Mesothelial cell of epicardium (in vitro differentiated cells): ENCODE results near the gene LSM14A. TPM values are rescaled to one million over a fixed set of nuclear protein-coding genes. Genes with fewer than 3 reads are reported as not detected.

Experiments
- DNase-seq, 2 experiments: peaks; one replicate each; pipeline ENCODE4 v3.0.0; 2021; ENCODE audit warnings: low spot score in 2 of 2; ENCODE audit not compliant: unreplicated experiment in 2 of 2
- H3K27ac Mint-ChIP-seq: 2 replicates; pipeline ENCODE4 v1.8.0; 2021; ENCODE audit warnings: mixed read lengths
- H3K27me3 Mint-ChIP-seq: 2 replicates; pipeline ENCODE4 v1.8.0; 2021; ENCODE audit warnings: low read depth, mixed read lengths
- H3K36me3 Mint-ChIP-seq: 2 replicates; pipeline ENCODE4 v1.8.0; 2021; ENCODE audit warnings: mixed read lengths
- H3K4me1 Mint-ChIP-seq: 2 replicates; pipeline ENCODE4 v1.8.0; 2021; ENCODE audit warnings: mixed read lengths
- H3K4me3 Mint-ChIP-seq: 2 replicates; pipeline ENCODE4 v1.8.0; 2021; ENCODE audit warnings: mild to moderate bottlenecking, moderate library complexity, mixed read lengths
- H3K9me3 Mint-ChIP-seq: 2 replicates; pipeline ENCODE4 v1.8.0; 2021; ENCODE audit warnings: mixed read lengths
- total RNA-seq: library from RNA; stranded (reverse); gene quantifications from 3 replicates; pipeline ENCODE4 v1.2.1, GENCODE V29; 2021
- TF ChIP-seq, protein P1 (sequence below): fragments of 200-600 bp; sonication (generic); IDR thresholded peaks from one replicate; pipeline ENCODE4 v1.5.0; 2021; ENCODE audit warnings: antibody characterized with exemption; ENCODE audit not compliant: unreplicated experiment

LSM14A gene
- total RNA-seq, 1 donor from 2014 or later = 153 TPM

- H3K27me3 Mint-ChIP-seq = no peaks in the 10 kb centered on the region
- no peaks in the 10 kb centered on the region for H3K9me3 Mint-ChIP-seq
- DNase-seq = peak; percentile 86 to 93
- peak within 1 kb of the TSS; percentile 87 for H3K4me3 Mint-ChIP-seq
- peak within 1 kb of the TSS; percentile 96 for H3K27ac Mint-ChIP-seq
- peaks cover 27% of the 10 kb centered on the region for H3K4me1 Mint-ChIP-seq
- TF ChIP-seq, protein P1, sequence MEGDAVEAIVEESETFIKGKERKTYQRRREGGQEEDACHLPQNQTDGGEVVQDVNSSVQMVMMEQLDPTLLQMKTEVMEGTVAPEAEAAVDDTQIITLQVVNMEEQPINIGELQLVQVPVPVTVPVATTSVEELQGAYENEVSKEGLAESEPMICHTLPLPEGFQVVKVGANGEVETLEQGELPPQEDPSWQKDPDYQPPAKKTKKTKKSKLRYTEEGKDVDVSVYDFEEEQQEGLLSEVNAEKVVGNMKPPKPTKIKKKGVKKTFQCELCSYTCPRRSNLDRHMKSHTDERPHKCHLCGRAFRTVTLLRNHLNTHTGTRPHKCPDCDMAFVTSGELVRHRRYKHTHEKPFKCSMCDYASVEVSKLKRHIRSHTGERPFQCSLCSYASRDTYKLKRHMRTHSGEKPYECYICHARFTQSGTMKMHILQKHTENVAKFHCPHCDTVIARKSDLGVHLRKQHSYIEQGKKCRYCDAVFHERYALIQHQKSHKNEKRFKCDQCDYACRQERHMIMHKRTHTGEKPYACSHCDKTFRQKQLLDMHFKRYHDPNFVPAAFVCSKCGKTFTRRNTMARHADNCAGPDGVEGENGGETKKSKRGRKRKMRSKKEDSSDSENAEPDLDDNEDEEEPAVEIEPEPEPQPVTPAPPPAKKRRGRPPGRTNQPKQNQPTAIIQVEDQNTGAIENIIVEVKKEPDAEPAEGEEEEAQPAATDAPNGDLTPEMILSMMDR = no peak
- peaks cover 1% of the 10 kb centered on the region for H3K36me3 Mint-ChIP-seq
Measured at GRCh38 chr19:34254046-34254697, 81.9 kb downstream of the LSM14A start, which contains the start of gene GARRE1. TSS of gene GARRE1 (plus strand) at chr19:34254554. CDS start at chr19:34300474, 45,920 bp downstream.

DNA sequence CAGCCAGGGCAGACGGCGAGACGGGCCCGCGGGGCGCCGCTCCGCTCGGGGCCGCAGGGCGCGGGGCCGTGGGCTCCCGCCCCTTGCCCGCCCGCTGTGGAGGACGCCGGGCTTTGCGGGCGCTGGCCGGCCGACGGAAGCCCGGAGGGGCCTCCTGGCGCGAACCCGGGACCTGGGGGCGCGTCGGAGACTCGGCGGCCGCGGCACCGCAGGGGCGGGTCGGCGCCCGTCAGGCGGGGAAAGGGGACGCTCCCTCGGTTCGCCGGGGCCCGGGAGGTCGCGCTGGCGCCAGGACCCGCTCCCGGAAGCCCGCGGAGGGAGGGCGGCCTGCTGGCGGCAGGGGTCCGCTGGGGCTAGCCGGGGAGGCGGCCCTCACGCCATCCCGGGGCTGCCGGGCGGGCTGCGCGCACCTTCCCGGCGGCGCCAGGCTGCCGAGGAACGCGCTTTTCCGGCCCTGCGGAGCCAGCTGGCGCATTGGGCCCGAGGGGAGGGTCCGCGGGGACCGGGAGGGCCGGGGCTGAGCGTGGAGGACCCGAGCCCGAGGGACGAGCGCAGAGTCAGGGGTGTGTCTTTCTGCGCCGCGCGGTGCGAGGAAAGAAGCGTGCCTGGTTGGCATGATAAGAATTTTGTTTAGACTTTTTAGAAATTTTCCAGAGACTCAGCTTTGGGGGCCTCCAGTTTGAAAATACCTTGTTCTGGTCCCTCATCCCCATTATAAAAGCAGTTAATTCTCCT, 82.6 kb downstream of the LSM14A start:
- peak overlapping the region; percentile 90 for H3K27ac Mint-ChIP-seq
- no peaks in the 10 kb centered on the region for H3K9me3 Mint-ChIP-seq
- DNase-seq = peak; percentile 42 to 66
- no peaks in the 10 kb centered on the region for H3K27me3 Mint-ChIP-seq
- H3K36me3 Mint-ChIP-seq = peaks cover 2% of the 10 kb centered on the region
- peak overlapping the region; percentile 73 for H3K4me3 Mint-ChIP-seq
- H3K4me1 Mint-ChIP-seq = peaks cover 34% of the 10 kb centered on the region
- TF ChIP-seq, protein P1 = no peak

DNA sequence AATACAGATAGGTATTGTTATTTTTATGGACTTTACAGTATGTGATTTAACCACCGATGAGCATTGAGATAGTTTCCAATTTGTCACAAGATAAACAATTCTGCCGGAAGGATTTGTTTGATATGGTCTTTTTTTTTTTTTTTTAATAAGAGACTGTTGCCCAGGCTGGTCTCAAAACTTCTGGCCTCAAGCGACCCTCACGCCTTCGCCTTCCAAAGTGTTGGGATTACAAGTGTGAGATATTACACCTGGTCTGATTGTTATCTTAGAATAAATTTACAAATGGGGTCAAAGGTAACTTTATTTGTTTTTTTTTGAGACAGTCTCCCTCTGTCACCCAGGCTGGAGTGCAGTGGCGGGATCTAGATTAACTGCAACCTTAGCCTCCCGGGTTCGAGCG, 83.2 kb downstream of the LSM14A start:
- peak overlapping the region; percentile 73 for H3K4me3 Mint-ChIP-seq
- TF ChIP-seq, protein P1 = no peak

GRCh38 chr19:34256835-34257558, 84.7 kb downstream of the LSM14A start:
- Mint-ChIP-seq H3K4me3 (peak overlapping the region; percentile 26), H3K4me1 (peaks cover 52% of the 10 kb centered on the region), H3K9me3 (no peaks in the 10 kb centered on the region), H3K36me3 (peaks cover 2% of the 10 kb centered on the region), H3K27ac (peak overlapping the region; percentile 91), H3K27me3 (no peaks in the 10 kb centered on the region)
- no peak for DNase-seq
- TF ChIP-seq, protein P1 = no peak

More for the DNA sequence above, 83.2 kb downstream of the LSM14A start:
- Mint-ChIP-seq H3K27ac (peak overlapping the region; percentile 90), H3K9me3 (no peaks in the 10 kb centered on the region), H3K36me3 (peaks cover 2% of the 10 kb centered on the region), H3K27me3 (no peaks in the 10 kb centered on the region), H3K4me1 (peaks cover 37% of the 10 kb centered on the region)
- no peak for DNase-seq

DNA sequence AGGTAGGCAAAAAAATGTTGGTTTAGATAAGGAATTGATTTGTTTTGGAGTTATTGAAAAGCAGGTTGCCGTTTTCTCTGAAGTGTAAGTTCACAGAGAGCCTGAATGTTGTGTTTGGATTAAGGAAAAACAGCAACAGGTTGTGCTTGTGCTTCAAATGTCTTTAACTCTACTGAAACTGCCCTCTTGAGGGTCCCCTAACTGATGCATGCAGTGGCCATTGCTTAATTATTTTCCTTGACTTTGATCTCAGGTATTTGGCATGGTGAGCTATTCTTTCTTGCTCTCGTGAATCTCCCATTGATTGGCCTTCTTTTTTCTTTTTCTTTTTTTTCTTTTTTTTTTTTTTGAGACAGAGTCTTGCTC, 85.2 kb downstream of the LSM14A start:
- DNase-seq = no peak
- Mint-ChIP-seq H3K36me3 (peaks cover 2% of the 10 kb centered on the region), H3K27ac (peak overlapping the region; percentile 91), H3K4me1 (peaks cover 52% of the 10 kb centered on the region), H3K4me3 (peak overlapping the region; percentile 25), H3K27me3 (no peaks in the 10 kb centered on the region), H3K9me3 (no peaks in the 10 kb centered on the region)
- TF ChIP-seq, protein P1 = no peak
